Esophagus muscularis mucosa (tissue), 4 donors: ENCODE measurements around the gene ISX. TPM values are rescaled to one million over a fixed set of nuclear protein-coding genes. Genes with fewer than 3 reads are reported as not detected.

Experiments
- DNase-seq: peaks from one replicate; pipeline ENCODE4 v3.0.0-alpha.2; 2017; ENCODE audit errors: extremely low spot score
- H3K27ac ChIP-seq, 4 donors: fragments of 200-600 bp; sonication (generic); replicated peaks in 1 of 4; 1 replicate in 3 of 4; 2 replicates in 1 of 4; pipeline ENCODE4 v1.5.1; 2016 to 2019; ENCODE audit warnings: mild to moderate bottlenecking in 1 of 4
- H3K27me3 ChIP-seq, 4 donors: fragments of 200-600 bp; sonication (generic); one replicate each; pipeline versions ENCODE4 v1.5.1 to v1.6.0; 2016 to 2019
- H3K36me3 ChIP-seq, 4 donors: fragments of 200-600 bp; sonication (generic); one replicate each; pipeline ENCODE4 v1.5.1; 2016 to 2019
- H3K4me1 ChIP-seq, 4 donors: fragments of 200-600 bp; sonication (generic); one replicate each; pipeline ENCODE4 v1.5.1; 2016 to 2019
- H3K4me3 ChIP-seq, 4 donors: fragments of 200-600 bp; sonication (generic); 1 replicate in 2 of 4; 2 replicates in 2 of 4; pipeline ENCODE4 v1.5.1; 2016 to 2019; ENCODE audit warnings: mild to moderate bottlenecking in 4 of 4, moderate library complexity in 1 of 4
- H3K9me3 ChIP-seq, 4 donors: fragments of 200-600 bp; sonication (generic); 1 replicate in 3 of 4; 2 replicates in 1 of 4; pipeline ENCODE4 v1.5.1; 2016 to 2019
- EP300 ChIP-seq: sonication (generic); formaldehyde crosslinking; IDR thresholded peaks from one replicate; pipeline ENCODE4 v1.6.1; 2017; ENCODE audit warnings: antibody characterized with exemption
- POLR2A ChIP-seq: fragments of 450-650 bp; IDR thresholded peaks from one replicate; pipeline ENCODE4 v1.6.1; 2017; ENCODE audit warnings: antibody characterized with exemption, moderate library complexity, mild to moderate bottlenecking, low read depth
- POLR2AphosphoS5 ChIP-seq, 2 donors: sonication (generic); formaldehyde crosslinking; IDR thresholded peaks; one replicate each; pipeline ENCODE4 v1.6.1; 2017; ENCODE audit warnings: antibody characterized with exemption in 2 of 2
- WGBS: methylation state at CpG from one replicate; pipeline ENCODE4 v1.1.5; 2018; 5-methylcytosine and 5-hydroxymethylcytosine counted together
- intact Hi-C: fragments of 100-400 bp; cut with DNase I; formaldehyde crosslinking; loops from one replicate; pipeline ENCODE4 v1.15.1; 2023
- total RNA-seq, 4 donors: library from RNA; depleted of rRNA; stranded (reverse); fragments of >200 nt; gene quantifications; one replicate each; pipeline versions ENCODE4 v1.1.0 to v1.2.1, GENCODE V29; 2016
- TF ChIP-seq, protein P1 (sequence below), 3 experiments: fragments of 200-600 bp in 2 of 3; fragments of 450-650 bp in 1 of 3; sonication (generic) in 2 of 3; IDR thresholded peaks; one replicate each; pipeline ENCODE4 v1.5.1; 2017 to 2019; ENCODE audit warnings: antibody characterized with exemption in 3 of 3, mild to moderate bottlenecking in 2 of 3, moderate library complexity in 1 of 3

The ISX gene
- total RNA-seq, 4 donors from 2014 or later, result not detected

DNA sequence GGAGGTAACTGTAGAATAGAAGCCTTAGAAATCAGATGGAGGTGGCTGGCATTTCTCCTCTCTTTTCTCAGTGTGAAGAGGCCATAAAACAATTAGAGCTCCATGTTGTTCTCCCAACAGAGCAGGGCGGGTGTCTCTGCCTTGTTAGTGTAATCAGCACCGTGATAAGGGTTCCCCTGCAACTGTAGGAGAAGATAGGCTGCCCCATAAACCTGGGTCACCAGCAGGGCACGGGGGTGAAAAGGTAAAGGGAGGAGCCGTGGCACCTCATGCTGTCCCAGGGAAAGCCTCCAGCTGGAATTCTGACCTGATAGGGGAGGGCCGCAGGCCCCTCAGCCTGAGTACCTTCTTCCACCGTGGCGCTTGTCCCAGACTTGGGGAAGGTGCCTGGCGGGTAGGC lies 68.7 kb downstream of the ISX start:
- no peak overlapping the region for H3K27ac ChIP-seq
- no peaks in the 10 kb centered on the region for H3K36me3 ChIP-seq
- no peaks in the 10 kb centered on the region for H3K9me3 ChIP-seq
- WGBS, result 51% methylated on average over 8 of the region's 8 CpGs
- TF ChIP-seq POLR2A (no peak), POLR2AphosphoS5 (IDR thresholded peaks at IDR 0.05) (no peak), EP300 (no peak)
- TF ChIP-seq, protein P1, sequence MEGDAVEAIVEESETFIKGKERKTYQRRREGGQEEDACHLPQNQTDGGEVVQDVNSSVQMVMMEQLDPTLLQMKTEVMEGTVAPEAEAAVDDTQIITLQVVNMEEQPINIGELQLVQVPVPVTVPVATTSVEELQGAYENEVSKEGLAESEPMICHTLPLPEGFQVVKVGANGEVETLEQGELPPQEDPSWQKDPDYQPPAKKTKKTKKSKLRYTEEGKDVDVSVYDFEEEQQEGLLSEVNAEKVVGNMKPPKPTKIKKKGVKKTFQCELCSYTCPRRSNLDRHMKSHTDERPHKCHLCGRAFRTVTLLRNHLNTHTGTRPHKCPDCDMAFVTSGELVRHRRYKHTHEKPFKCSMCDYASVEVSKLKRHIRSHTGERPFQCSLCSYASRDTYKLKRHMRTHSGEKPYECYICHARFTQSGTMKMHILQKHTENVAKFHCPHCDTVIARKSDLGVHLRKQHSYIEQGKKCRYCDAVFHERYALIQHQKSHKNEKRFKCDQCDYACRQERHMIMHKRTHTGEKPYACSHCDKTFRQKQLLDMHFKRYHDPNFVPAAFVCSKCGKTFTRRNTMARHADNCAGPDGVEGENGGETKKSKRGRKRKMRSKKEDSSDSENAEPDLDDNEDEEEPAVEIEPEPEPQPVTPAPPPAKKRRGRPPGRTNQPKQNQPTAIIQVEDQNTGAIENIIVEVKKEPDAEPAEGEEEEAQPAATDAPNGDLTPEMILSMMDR (IDR thresholded peaks at IDR 0.05), result no peak
- no peaks in the 10 kb centered on the region for H3K4me1 ChIP-seq
- peaks cover 0 to 43% (median 0%) of the 10 kb centered on the region in 4 donors for H3K27me3 ChIP-seq
- no peak for DNase-seq
- intact Hi-C loops, result no loop called here
- H3K4me3 ChIP-seq, result no peak overlapping the region

DNA sequence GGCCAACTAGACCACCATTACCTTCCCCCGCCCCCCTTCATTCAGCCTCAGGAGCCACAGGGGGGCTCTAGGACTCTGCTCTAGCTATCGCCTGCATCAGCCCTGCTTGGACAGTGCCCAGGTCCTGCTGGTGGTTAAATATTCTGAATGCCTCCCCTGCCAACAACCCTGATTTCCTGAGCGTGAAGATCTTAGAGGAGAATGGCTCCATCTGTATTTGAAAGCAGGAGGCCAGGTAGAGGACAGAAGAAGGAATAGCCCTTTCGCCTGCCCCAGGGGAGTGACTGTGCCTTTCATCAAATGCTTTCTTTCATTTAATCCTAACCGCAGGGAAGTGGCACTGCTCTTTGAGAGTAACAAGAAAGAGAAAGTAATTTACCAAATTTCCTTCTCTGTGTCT lies 69.2 kb downstream of the ISX start:
- intact Hi-C loops, result no loop called here
- no peak for TF ChIP-seq POLR2A
- TF ChIP-seq EP300, result no peak
- no peak for TF ChIP-seq POLR2AphosphoS5 (IDR thresholded peaks at IDR 0.05)
- TF ChIP-seq, protein P1 (IDR thresholded peaks at IDR 0.05), result no peak
- Histone ChIP-seq H3K36me3 (no peaks in the 10 kb centered on the region), H3K9me3 (no peaks in the 10 kb centered on the region), H3K4me1 (no peaks in the 10 kb centered on the region), H3K4me3 (no peak overlapping the region), H3K27me3 (peaks cover 0 to 43% (median 0%) of the 10 kb centered on the region in 4 donors), H3K27ac (no peak overlapping the region)
- 69% methylated on average over 3 of the region's 5 CpGs for WGBS
- DNase-seq, result no peak

Other genes starting within 250 kb of the ISX start
- gene HMGXB4, start 191.3 kb downstream of the ISX start, total RNA-seq, result 10 to 100 TPM; 12.4 to 19.9 (median 17.0) TPM
- 10 to 100 TPM; 22.8 to 44.6 (median 35.8) TPM for gene TOM1, start 233.7 kb downstream of the ISX start, total RNA-seq